H9 (cell line): ENCODE data around the gene ZIC5. TPM values are rescaled to one million over a fixed set of nuclear protein-coding genes. Genes with fewer than 3 reads are reported as not detected.
A peak's percentile ranks its signal among the peaks of the same experiment; 100 is the strongest.

ENCODE experiments used
- DNase-seq: peaks from one replicate; pipeline ENCODE4 v3.0.0-alpha.2; 2017
- H2AFZ ChIP-seq: one replicate; pipeline ENCODE4 v1.6.1; 2013; ENCODE audit warnings: mild to moderate bottlenecking, low read length, control low read depth, moderate library complexity
- H2AK5ac ChIP-seq: 2 replicates; pipeline ENCODE4 v1.6.1; 2013; ENCODE audit warnings: low read length, control low read depth, mixed read lengths; ENCODE audit not compliant: insufficient read length
- H2BK120ac ChIP-seq: one replicate; pipeline ENCODE4 v1.6.1; 2013; ENCODE audit warnings: low read depth, mild to moderate bottlenecking, low read length, control low read depth, inconsistent platforms; ENCODE audit not compliant: poor library complexity, severe bottlenecking
- H2BK12ac ChIP-seq: 2 replicates; pipeline ENCODE4 v1.6.1; 2013; ENCODE audit warnings: low read length, control low read depth, mixed read lengths, low read depth; ENCODE audit not compliant: insufficient read length
- H2BK15ac ChIP-seq: 2 replicates; pipeline ENCODE4 v1.6.1; 2013; ENCODE audit warnings: low read depth, low read length, control low read depth
- H2BK20ac ChIP-seq: one replicate; pipeline ENCODE4 v1.6.1; 2013; ENCODE audit warnings: low read depth, mild to moderate bottlenecking, low read length, control low read depth, inconsistent platforms; ENCODE audit not compliant: poor library complexity, severe bottlenecking
- H2BK5ac ChIP-seq: 2 replicates; pipeline ENCODE4 v1.6.1; 2013; ENCODE audit warnings: low read length, control low read depth, mixed read lengths; ENCODE audit not compliant: insufficient read length
- H3K14ac ChIP-seq: 2 replicates; pipeline ENCODE4 v1.6.1; 2013; ENCODE audit warnings: low read length, control low read depth; ENCODE audit not compliant: insufficient read depth
- H3K18ac ChIP-seq: 2 replicates; pipeline ENCODE4 v1.6.1; 2013; ENCODE audit warnings: low read depth, mild to moderate bottlenecking, mixed read lengths, low read length, control low read depth; ENCODE audit not compliant: insufficient read length
- H3K23ac ChIP-seq: 2 replicates; pipeline ENCODE4 v1.6.1; 2013; ENCODE audit warnings: low read length, control low read depth, mixed read lengths, low read depth; ENCODE audit not compliant: insufficient read length
- H3K23me2 ChIP-seq: 2 replicates; pipeline ENCODE4 v1.6.1; 2013; ENCODE audit warnings: low read depth, mild to moderate bottlenecking, mixed read lengths, low read length, control low read depth; ENCODE audit not compliant: insufficient read length, poor library complexity, severe bottlenecking
- H3K27ac ChIP-seq: 2 replicates; pipeline ENCODE4 v1.5.1; 2013; ENCODE audit warnings: low read length, control low read depth, mixed read lengths, low read depth; ENCODE audit not compliant: insufficient read length
- H3K27me3 ChIP-seq: 2 replicates; pipeline ENCODE4 v1.6.1; 2013; ENCODE audit warnings: low read length, control low read depth, inconsistent platforms; ENCODE audit not compliant: insufficient read depth
- H3K4ac ChIP-seq: 2 replicates; pipeline ENCODE4 v1.6.1; 2013; ENCODE audit warnings: low read depth, mild to moderate bottlenecking, control low read depth, inconsistent platforms, low read length, moderate library complexity
- H3K4me1 ChIP-seq: 2 replicates; pipeline ENCODE4 v1.6.1; 2013; ENCODE audit warnings: low read length, control low read depth, inconsistent platforms; ENCODE audit not compliant: insufficient read depth
- H3K4me2 ChIP-seq: 2 replicates; pipeline ENCODE4 v1.6.1; 2013; ENCODE audit warnings: low read length, control low read depth, mixed read lengths; ENCODE audit not compliant: insufficient read length, insufficient read depth
- H3K56ac ChIP-seq: 2 replicates; pipeline ENCODE4 v1.6.1; 2013; ENCODE audit warnings: low read depth, mild to moderate bottlenecking, mixed read lengths, low read length, control low read depth; ENCODE audit not compliant: insufficient read length
- H3K79me1 ChIP-seq: 2 replicates; pipeline ENCODE4 v1.6.1; 2013; ENCODE audit warnings: low read depth, mild to moderate bottlenecking, moderate library complexity, low read length, control low read depth, inconsistent platforms; ENCODE audit not compliant: insufficient read depth, poor library complexity, severe bottlenecking
- H3K79me2 ChIP-seq: 2 replicates; pipeline ENCODE4 v1.6.1; 2013; ENCODE audit warnings: low read length, control low read depth, inconsistent platforms; ENCODE audit not compliant: insufficient read depth
- H3K9ac ChIP-seq: 2 replicates; pipeline ENCODE4 v1.6.1; 2013; ENCODE audit warnings: low read length, control low read depth, mixed read lengths; ENCODE audit not compliant: insufficient read length; ENCODE audit errors: extremely low read depth
- H3K9me3 ChIP-seq: one replicate; pipeline ENCODE4 v1.6.1; 2013; ENCODE audit warnings: low read depth, low read length, inconsistent platforms; ENCODE audit not compliant: control insufficient read depth
- H3T11ph ChIP-seq: one replicate; pipeline ENCODE4 v1.6.1; 2013; ENCODE audit warnings: mild to moderate bottlenecking, low read length, control low read depth, inconsistent platforms
- H4K20me1 ChIP-seq: one replicate; pipeline ENCODE4 v1.6.1; 2013; ENCODE audit not compliant: control insufficient read depth, insufficient read length, insufficient read depth
- H4K5ac ChIP-seq: 2 replicates; pipeline ENCODE4 v1.6.1; 2013; ENCODE audit warnings: low read depth, mild to moderate bottlenecking, mixed read lengths, low read length, control low read depth; ENCODE audit not compliant: insufficient read length
- H4K8ac ChIP-seq: replicated peaks from 2 replicates; pipeline ENCODE4 v1.6.1; 2013; ENCODE audit warnings: low read length, control low read depth, mixed read lengths, low read depth; ENCODE audit not compliant: insufficient read length
- H4K91ac ChIP-seq: 2 replicates; pipeline ENCODE4 v1.6.1; 2013; ENCODE audit warnings: low read depth, mild to moderate bottlenecking, moderate library complexity, mixed read lengths, low read length, control low read depth; ENCODE audit not compliant: insufficient read length
- H3K27ac Mint-ChIP-seq, 3 experiments: 2 replicates in 2 of 3; 3 replicates in 1 of 3; pipeline ENCODE4 v1.8.0; 2020 to 2021; ENCODE audit warnings: mixed read lengths in 3 of 3, mild to moderate bottlenecking in 1 of 3, moderate library complexity in 1 of 3
- H3K27me3 Mint-ChIP-seq: 2 replicates; pipeline ENCODE4 v1.8.0; 2021; ENCODE audit warnings: low read depth, mild to moderate bottlenecking, moderate library complexity, mixed read lengths
- H3K36me3 Mint-ChIP-seq, 3 experiments: 2 replicates in 2 of 3; 3 replicates in 1 of 3; pipeline ENCODE4 v1.8.0; 2020 to 2021; ENCODE audit warnings: low read depth in 3 of 3, mixed read lengths in 3 of 3; ENCODE audit not compliant: insufficient read depth in 1 of 3
- H3K4me1 Mint-ChIP-seq, 2 experiments: 2 replicates each; pipeline ENCODE4 v1.8.0; 2020; ENCODE audit warnings: mixed read lengths in 2 of 2
- H3K4me3 Mint-ChIP-seq, 2 experiments: 2 replicates in 1 of 2; 3 replicates in 1 of 2; pipeline ENCODE4 v1.8.0; 2020 to 2021; ENCODE audit warnings: mild to moderate bottlenecking in 2 of 2, mixed read lengths in 2 of 2, moderate library complexity in 1 of 2
- H3K9me3 Mint-ChIP-seq, 2 experiments: 2 replicates in 1 of 2; 3 replicates in 1 of 2; pipeline ENCODE4 v1.8.0; 2020; ENCODE audit warnings: mild to moderate bottlenecking in 2 of 2, mixed read lengths in 2 of 2, moderate library complexity in 1 of 2
- WGBS: extraction: QIAGEN DNeasy Blood & Tissue Kit; methylation state at CpG from one replicate; pipeline ENCODE4 v1.1.7; 2013; ENCODE audit warnings: missing lambda C conversion rate, low lambda C conversion rate, mixed read lengths; ENCODE audit not compliant: insufficient read length; ENCODE audit errors: extremely low coverage; 5-methylcytosine and 5-hydroxymethylcytosine counted together
- total RNA-seq: library from RNA; stranded (reverse); gene quantifications from 2 replicates; pipeline ENCODE4 v1.2.1, GENCODE V29; 2021
- TF ChIP-seq, protein P1 (sequence below): fragments of 200-600 bp; sonication (generic); conservative IDR thresholded peaks from 3 replicates; pipeline ENCODE4 v1.8.0; 2021; ENCODE audit warnings: antibody characterized with exemption, mild to moderate bottlenecking

Gene ZIC5
- total RNA-seq, 1 experiment from 2014 or later, result 51.9 TPM

DNA sequence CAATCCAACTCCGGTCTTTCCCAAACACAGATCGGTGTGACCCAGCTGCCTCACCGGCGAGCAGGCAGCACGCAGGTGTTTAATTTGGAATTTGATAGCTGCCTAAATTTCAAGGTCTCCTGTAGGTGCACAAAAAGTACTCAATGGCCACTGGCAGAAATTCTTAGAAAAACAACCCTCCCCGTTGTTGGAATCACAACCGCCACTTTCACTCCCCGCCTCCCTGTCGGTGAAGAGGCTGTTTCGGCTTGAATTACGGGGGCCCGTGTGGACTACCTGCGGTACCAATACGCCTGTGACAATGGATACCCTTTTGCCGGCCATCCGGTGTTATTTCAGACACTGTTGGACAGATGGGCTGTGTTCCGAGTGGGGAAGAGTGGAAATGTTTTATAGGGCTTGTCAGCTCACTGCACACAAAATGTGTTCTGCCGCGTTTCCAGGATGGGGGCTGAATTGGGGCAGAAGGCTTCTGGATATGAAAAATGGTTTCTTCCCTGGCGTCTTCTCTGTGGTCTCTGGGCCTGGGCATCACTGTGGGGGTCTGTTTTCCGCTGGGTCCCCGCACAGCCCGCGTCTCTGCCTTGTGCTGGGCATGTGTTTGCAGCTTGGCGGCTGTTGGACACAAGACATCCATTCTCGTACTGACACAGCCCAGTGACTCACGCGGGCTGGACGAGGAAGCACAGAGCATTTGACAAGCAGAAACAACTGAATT lies 45.4 kb downstream of the ZIC5 start:
- Mint-ChIP-seq H3K9me3 (no peaks in the 10 kb centered on the region; a peak in 2 of 5 replicates), H3K4me1 (peaks cover 25 to 31% of the 10 kb centered on the region in 2 experiments), H3K27ac (peak overlapping the region in 1 of 3 experiments; percentile 21; a peak in 1 of 7 replicates), H3K27me3 (no peaks in the 10 kb centered on the region; the same call in 1 of the 2 replicates), H3K36me3 (no peaks in the 10 kb centered on the region; a peak in 1 of 7 replicates), H3K4me3 (no peak overlapping the region)
- Histone ChIP-seq H3K9ac (no peak overlapping the region), H3K23me2 (no peaks in the 10 kb centered on the region), H3K79me1 (no peaks in the 10 kb centered on the region), H3K56ac (no peak overlapping the region), H3K23ac (no peak overlapping the region), H3K27ac (no peak overlapping the region), H2BK20ac (no peak overlapping the region), H4K5ac (no peak overlapping the region), H3K79me2 (no peaks in the 10 kb centered on the region), H2BK120ac (no peak overlapping the region), H3K4me2 (no peak overlapping the region), H3K14ac (no peak overlapping the region), H4K20me1 (no peaks in the 10 kb centered on the region), H2BK15ac (no peak overlapping the region), H2BK5ac (no peak overlapping the region), H3K4me1 (no peaks in the 10 kb centered on the region), H3K9me3 (no peaks in the 10 kb centered on the region), H3K4ac (no peak overlapping the region), H3K27me3 (no peaks in the 10 kb centered on the region), H4K91ac (no peak overlapping the region), H2AK5ac (no peak overlapping the region), H2AFZ (no peak overlapping the region), H3T11ph (no peak overlapping the region), H4K8ac (no peak overlapping the region), H2BK12ac (no peak overlapping the region), H3K18ac (no peak overlapping the region)
- no peak for DNase-seq
- TF ChIP-seq, protein P1, sequence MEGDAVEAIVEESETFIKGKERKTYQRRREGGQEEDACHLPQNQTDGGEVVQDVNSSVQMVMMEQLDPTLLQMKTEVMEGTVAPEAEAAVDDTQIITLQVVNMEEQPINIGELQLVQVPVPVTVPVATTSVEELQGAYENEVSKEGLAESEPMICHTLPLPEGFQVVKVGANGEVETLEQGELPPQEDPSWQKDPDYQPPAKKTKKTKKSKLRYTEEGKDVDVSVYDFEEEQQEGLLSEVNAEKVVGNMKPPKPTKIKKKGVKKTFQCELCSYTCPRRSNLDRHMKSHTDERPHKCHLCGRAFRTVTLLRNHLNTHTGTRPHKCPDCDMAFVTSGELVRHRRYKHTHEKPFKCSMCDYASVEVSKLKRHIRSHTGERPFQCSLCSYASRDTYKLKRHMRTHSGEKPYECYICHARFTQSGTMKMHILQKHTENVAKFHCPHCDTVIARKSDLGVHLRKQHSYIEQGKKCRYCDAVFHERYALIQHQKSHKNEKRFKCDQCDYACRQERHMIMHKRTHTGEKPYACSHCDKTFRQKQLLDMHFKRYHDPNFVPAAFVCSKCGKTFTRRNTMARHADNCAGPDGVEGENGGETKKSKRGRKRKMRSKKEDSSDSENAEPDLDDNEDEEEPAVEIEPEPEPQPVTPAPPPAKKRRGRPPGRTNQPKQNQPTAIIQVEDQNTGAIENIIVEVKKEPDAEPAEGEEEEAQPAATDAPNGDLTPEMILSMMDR, result no peak
- no CpG with 5 or more reads among the region's 29 CpGs for WGBS
